Transverse colon (tissue), 4 donors: Measurements from ENCODE around the gene ATG7. TPM values are rescaled to one million over a fixed set of nuclear protein-coding genes. Genes with fewer than 3 reads are reported as not detected.

Experiments
- DNase-seq: peaks from one replicate; pipeline ENCODE4 v3.0.0-alpha.2; 2019
- H3K27ac ChIP-seq, 4 donors: fragments of 200-600 bp; sonication (generic); 2 replicates each; pipeline ENCODE4 v1.5.1; 2016 to 2018; ENCODE audit warnings: inconsistent platforms in 4 of 4
- H3K27me3 ChIP-seq: fragments of 200-600 bp; sonication (generic); 2 replicates; pipeline ENCODE4 v1.5.1; 2017; ENCODE audit warnings: inconsistent platforms
- H3K36me3 ChIP-seq, 4 donors: fragments of 200-600 bp; sonication (generic); 2 replicates each; pipeline ENCODE4 v1.5.1; 2017 to 2019; ENCODE audit warnings: inconsistent platforms in 4 of 4
- H3K4me1 ChIP-seq, 4 donors: fragments of 200-600 bp; sonication (generic); 2 replicates each; pipeline ENCODE4 v1.5.1; 2017 to 2020; ENCODE audit warnings: inconsistent platforms in 4 of 4
- H3K4me3 ChIP-seq, 4 donors: fragments of 200-600 bp; sonication (generic); 1 replicate in 1 of 4; 2 replicates in 3 of 4; pipeline versions ENCODE4 v1.5.1 to v1.6.1; 2017 to 2019; ENCODE audit warnings: inconsistent platforms in 4 of 4
- H3K9me3 ChIP-seq, 2 donors: fragments of 200-600 bp; sonication (generic); 2 replicates each; pipeline ENCODE4 v1.5.1; 2017 to 2019; ENCODE audit warnings: inconsistent platforms in 2 of 2
- CTCF ChIP-seq, 5 experiments: fragments of 200-600 bp in 3 of 5; fragments of 450-650 bp in 2 of 5; sonication (generic) in 3 of 5; IDR thresholded peaks; 1 replicate in 2 of 5; 2 replicates in 3 of 5; pipeline ENCODE4 v1.5.1; 2016 to 2017; ENCODE audit warnings: antibody characterized with exemption in 5 of 5, inconsistent platforms in 3 of 5, mild to moderate bottlenecking in 2 of 5, moderate library complexity in 1 of 5
- EP300 ChIP-seq: sonication (generic); formaldehyde crosslinking; IDR thresholded peaks from one replicate; pipeline ENCODE4 v1.6.1; 2017; ENCODE audit warnings: antibody characterized with exemption, low read depth
- POLR2A ChIP-seq: fragments of 450-650 bp; IDR thresholded peaks from one replicate; pipeline ENCODE4 v1.6.1; 2016; ENCODE audit warnings: antibody characterized with exemption, mild to moderate bottlenecking, moderate library complexity
- POLR2AphosphoS5 ChIP-seq, 3 donors: sonication (generic); formaldehyde crosslinking; IDR thresholded peaks; one replicate each; pipeline ENCODE4 v1.6.1; 2016; ENCODE audit warnings: antibody characterized with exemption in 3 of 3
- WGBS, 2 donors: methylation state at CpG; one replicate each; pipeline ENCODE4 v1.1.5; 2018; ENCODE audit warnings: low coverage in 1 of 2; 5-methylcytosine and 5-hydroxymethylcytosine counted together
- in situ Hi-C, 4 donors: fragments of 200-750 bp; cut with MboI; loops; one replicate each; pipeline versions ENCODE4 v1.15.0 to v1.15.1; 2017; ENCODE audit warnings: low sequenced_read_pairs in 3 of 4, low pct_ligation_motif_present in 1 of 4, low pct_unique_long_range_greater_than_20kb in 1 of 4
- intact Hi-C: fragments of 100-400 bp; cut with DNase I; formaldehyde crosslinking; loops from one replicate; pipeline ENCODE4 v1.15.1; 2023; ENCODE audit warnings: low total_unique reads
- total RNA-seq, 4 donors: library from RNA; depleted of rRNA; stranded (reverse); fragments of >200 nt; gene quantifications; one replicate each; pipeline ENCODE4 v1.1.0, GENCODE V29; 2016

ATG7 gene
- total RNA-seq, 4 donors from 2014 or later, result 44.5 to 122 (median 75.0) TPM

GRCh38 chr3:11602886-11603527 is 330.8 kb downstream of the ATG7 start:
- H3K27ac ChIP-seq, result peak overlapping the region; percentile 86 to 91 (median 88)
- H3K27me3 ChIP-seq, result no peaks in the 10 kb centered on the region
- no peak for DNase-seq
- intact Hi-C loops (no loop called here), in situ Hi-C loops (no loop called here)
- no peaks in the 10 kb centered on the region for H3K9me3 ChIP-seq
- no peak overlapping the region for H3K4me3 ChIP-seq
- 80 to 86% methylated on average over 5 of the region's 5 CpGs for WGBS, 2 donors
- peaks cover 0 to 5% (median 2%) of the 10 kb centered on the region in 4 donors for H3K36me3 ChIP-seq
- H3K4me1 ChIP-seq, result peaks cover 18 to 57% (median 27%) of the 10 kb centered on the region in 4 donors
- TF ChIP-seq POLR2A (no peak), POLR2AphosphoS5 (IDR thresholded peaks at IDR 0.05) (no peak), CTCF (IDR thresholded peaks at IDR 0.05) (no peak), EP300 (no peak)

- TF ChIP-seq EP300 (no peak), POLR2AphosphoS5 (IDR thresholded peaks at IDR 0.05) (peak in 2 of 3 donors; percentile 38 to 58)
- intact Hi-C loops (no loop called here), in situ Hi-C loops (no loop called here)
- Histone ChIP-seq H3K9me3 (no peaks in the 10 kb centered on the region), H3K36me3 (peaks cover 0 to 5% (median 2%) of the 10 kb centered on the region in 4 donors), H3K27me3 (no peaks in the 10 kb centered on the region), H3K4me1 (peaks cover 18 to 63% (median 27%) of the 10 kb centered on the region in 4 donors), H3K4me3 (no peak overlapping the region), H3K27ac (peak overlapping the region; percentile 86 to 91 (median 88))
- WGBS, 2 donors, result 50 to 65% methylated on average over 4 to 9 of the region's 9 CpGs
- DNase-seq, result no peak
Measured at GRCh38 chr3:11603628-11604027, 331.4 kb downstream of the ATG7 start.

GRCh38 chr3:11604139-11604892 is 332.1 kb downstream of the ATG7 start:
- TF ChIP-seq POLR2A (no peak), POLR2AphosphoS5 (IDR thresholded peaks at IDR 0.05) (peak in 1 of 3 donors; percentile 48), EP300 (no peak)
- intact Hi-C loops, result no loop called here
- Histone ChIP-seq H3K27ac (peak overlapping the region; percentile 86 to 91 (median 88)), H3K4me1 (peaks cover 18 to 70% (median 27%) of the 10 kb centered on the region in 4 donors), H3K4me3 (no peak overlapping the region), H3K9me3 (no peaks in the 10 kb centered on the region), H3K27me3 (no peaks in the 10 kb centered on the region), H3K36me3 (peaks cover 0 to 5% (median 2%) of the 10 kb centered on the region in 4 donors)
- WGBS, 2 donors, result 69 to 100% methylated on average over 1 to 10 of the region's 15 CpGs
- in situ Hi-C loops, result no loop called here
- no peak for DNase-seq

- H3K27ac ChIP-seq, result peak overlapping the region; percentile 35 to 66 (median 42)
- H3K4me1 ChIP-seq, result peaks cover 23 to 72% (median 28%) of the 10 kb centered on the region in 4 donors
- H3K36me3 ChIP-seq, result peaks cover 0 to 5% (median under 1%) of the 10 kb centered on the region in 4 donors
- no peak overlapping the region for H3K4me3 ChIP-seq
- 88% methylated on average over 1 of the region's 1 CpG; no CpG with 5 or more reads in 1 of the 2 donors for WGBS, 2 donors
- DNase-seq, result no peak
- TF ChIP-seq CTCF (IDR thresholded peaks at IDR 0.05), result no peak
- TF ChIP-seq POLR2AphosphoS5 (IDR thresholded peaks at IDR 0.05), result no peak
- no peak for TF ChIP-seq EP300
- TF ChIP-seq POLR2A, result no peak
- intact Hi-C loops (no loop called here), in situ Hi-C loops (no loop called here)
- no peaks in the 10 kb centered on the region for H3K27me3 ChIP-seq
- H3K9me3 ChIP-seq, result no peaks in the 10 kb centered on the region
Measured at GRCh38 chr3:11605398-11605797, 333.2 kb downstream of the ATG7 start.

- Histone ChIP-seq H3K4me3 (no peak overlapping the region), H3K27me3 (no peaks in the 10 kb centered on the region), H3K4me1 (peaks cover 28 to 74% (median 31%) of the 10 kb centered on the region in 4 donors), H3K27ac (peak overlapping the region; percentile 28 to 66 (median 36)), H3K36me3 (no peaks in the 10 kb centered on the region), H3K9me3 (no peaks in the 10 kb centered on the region)
- TF ChIP-seq CTCF (IDR thresholded peaks at IDR 0.05), result no peak
- no peak for TF ChIP-seq EP300
- TF ChIP-seq POLR2AphosphoS5 (IDR thresholded peaks at IDR 0.05), result no peak
- TF ChIP-seq POLR2A, result no peak
- no peak for DNase-seq
- in situ Hi-C loops, result no loop called here
- intact Hi-C loops, result no loop called here
- WGBS, 2 donors, result 69 to 84% methylated on average over 8 to 11 of the region's 11 CpGs
Measured at GRCh38 chr3:11606090-11606784, 334.0 kb downstream of the ATG7 start.
